HG03025 (cell line): ENCODE results near the gene FXYD1.
"Not testable (repeated sequence)": the region's sequence is repeated elsewhere in the genome, so short reads cannot be mapped to it uniquely, and the experiment has no call there.

Experiments used
- ATAC-seq: cut with Tn5 transposase; IDR thresholded peaks from one replicate; pipeline ENCODE4 v1.9.1; 2021; ENCODE audit warnings: mild to moderate bottlenecking, moderate library complexity; ENCODE audit not compliant: unreplicated experiment, low FRiP score

Gene FXYD1

GRCh38 chr19:35140962-35141836 is 2.6 kb downstream of the FXYD1 start:
- no peak for ATAC-seq

GRCh38 chr19:35141837-35142605 is 3.4 kb downstream of the FXYD1 start:
- no peak for ATAC-seq

- no peak for ATAC-seq
These were observed 4.1 kb downstream of the FXYD1 start for GRCh38 chr19:35142606-35143230.

GRCh38 chr19:35143231-35143715 is 4.6 kb downstream of the FXYD1 start, which contains the start of gene FXYD7:
FXYD7 (plus strand) TSS chr19:35143255; CDS start chr19:35143334, 79 bp downstream.
- no peak for ATAC-seq

GRCh38 chr19:35143818-35144217 is 5.2 kb downstream of the FXYD1 start:
- no peak for ATAC-seq

- ATAC-seq, result no peak
These were observed 5.6 kb downstream of the FXYD1 start for GRCh38 chr19:35144259-35144599.

- no peak for ATAC-seq
These were observed 6.2 kb downstream of the FXYD1 start for GRCh38 chr19:35144600-35145436.

GRCh38 chr19:35146746-35147459 is 8.3 kb downstream of the FXYD1 start:
- ATAC-seq, result no peak

GRCh38 chr19:35149463-35149862 is 10.8 kb downstream of the FXYD1 start:
- ATAC-seq, result no peak

GRCh38 chr19:35150445-35150844 is 11.8 kb downstream of the FXYD1 start:
- ATAC-seq, result no peak

- no peak for ATAC-seq
These were observed 12.8 kb downstream of the FXYD1 start for GRCh38 chr19:35151273-35152065.

GRCh38 chr19:35153129-35153522 is 14.5 kb downstream of the FXYD1 start:
- not testable (repeated sequence) for ATAC-seq

GRCh38 chr19:35153701-35154524 is 15.3 kb downstream of the FXYD1 start:
- no peak for ATAC-seq

GRCh38 chr19:35154525-35155406 is 16.1 kb downstream of the FXYD1 start, which contains the start of gene FXYD5:
FXYD5 (plus strand) TSS chr19:35154735; CDS start chr19:35155551, 816 bp downstream.
- ATAC-seq, result no peak

- ATAC-seq, result no peak
These were observed 16.8 kb downstream of the FXYD1 start for GRCh38 chr19:35155441-35155840.

GRCh38 chr19:35155981-35156672 is 17.5 kb downstream of the FXYD1 start:
- no peak for ATAC-seq
